H1 (cell line): ENCODE results near the gene FRMD4A. TPM values are rescaled to one million over a fixed set of nuclear protein-coding genes. Genes with fewer than 3 reads are reported as not detected.

Experiments used
- KDM4A ChIP-seq: IDR thresholded peaks from one replicate; pipeline ENCODE4 v1.7.1; 2012; ENCODE audit warnings: low read depth, mild to moderate bottlenecking, moderate library complexity, low read length, inconsistent platforms; ENCODE audit not compliant: severe bottlenecking
- RNF2 ChIP-seq: fragments of 200-900, 300-1000 bp; sonication (generic); IDR thresholded peaks from 2 replicates; pipeline ENCODE4 v1.7.1; 2016; ENCODE audit warnings: borderline replicate concordance, low read depth, mild to moderate bottlenecking, antibody characterized with exemption, low read length; ENCODE audit not compliant: poor library complexity, severe bottlenecking; ENCODE audit errors: missing control alignments
- SIRT6 ChIP-seq: IDR thresholded peaks from one replicate; pipeline ENCODE4 v1.7.1; 2012; ENCODE audit warnings: low read length, inconsistent platforms
- TCF12 ChIP-seq: IDR thresholded peaks from 2 replicates; pipeline ENCODE4 v1.6.1; 2011; ENCODE audit warnings: low read depth, mild to moderate bottlenecking, low read length
- polyA plus RNA-seq, 7 experiments: library from polyadenylated mRNA; depleted of rRNA in 3 of 7; stranded (reverse) in 5 of 7; unstranded in 2 of 7; fragments of >200 nt in 5 of 7; fragments of 200-250 nt in 2 of 7; gene quantifications; 1 replicate in 5 of 7; 2 replicates in 1 of 7; 4 replicates in 1 of 7; pipeline versions ENCODE4 v1.2.1 to v1.2.3, GENCODE V29; 2011 to 2013; ENCODE audit warnings: missing spikeins in 2 of 7, mixed read lengths in 2 of 7
- total RNA-seq: library from RNA; stranded (reverse); fragmentation: NEBNext Ultra II Directional; extraction: Animal tissue kit (Norgen Biotek cat#: 25700); gene quantifications from 2 replicates; pipeline ENCODE4 v1.2.1, GENCODE V29; 2021

Gene FRMD4A
- total and polyA plus RNA-seq, 2 of the 8 experiments (the other 6 are each of a cell fraction or from before 2014, with no cell fraction given), result 38.6 to 39.6 TPM

GRCh38 chr10:13970957-13971353 lies 359.8 kb downstream of the FRMD4A start (continued):
- TF ChIP-seq TCF12 (no peak), RNF2 (no peak), SIRT6 (no peak), KDM4A (no peak)
- TF ChIP-seq, all 59 proteins: peak for 0
